GM23338 (cell line): ENCODE data around the gene OLFML1. TPM values are rescaled to one million over a fixed set of nuclear protein-coding genes. Genes with fewer than 3 reads are reported as not detected.
"Not testable (repeated sequence)": the region's sequence is repeated elsewhere in the genome, so short reads cannot be mapped to it uniquely, and the experiment has no call there.

Experiments
- ATAC-seq: fragments of 200-7000 bp; cut with Tn5 transposase; 3 replicates; pipeline ENCODE4 v1.9.1; 2020
- DNase-seq: peaks from one replicate; pipeline ENCODE4 v3.0.0-alpha.2; 2015; ENCODE audit warnings: low spot score
- H2AFZ ChIP-seq: fragments of 200-600 bp; sonication (generic); 2 replicates; pipeline ENCODE4 v1.8.0; 2016; ENCODE audit warnings: antibody characterized with exemption, mild to moderate bottlenecking, moderate library complexity
- H3F3A ChIP-seq: fragments of 200-600 bp; sonication (generic); replicated peaks from 2 replicates; pipeline ENCODE4 v1.8.0; 2017; ENCODE audit warnings: antibody characterized with exemption, mixed run types, low read depth
- H3K27ac ChIP-seq: fragments of 200-600 bp; sonication (generic); 2 replicates; pipeline ENCODE4 v1.6.1; 2016; ENCODE audit warnings: low read depth
- H3K27me3 ChIP-seq: fragments of 200-600 bp; sonication (generic); 2 replicates; pipeline ENCODE4 v1.8.0; 2016; ENCODE audit warnings: mild to moderate bottlenecking, mixed run types, moderate library complexity; ENCODE audit not compliant: insufficient read depth
- H3K36me3 ChIP-seq: fragments of 200-600 bp; sonication (generic); 2 replicates; pipeline ENCODE4 v1.8.0; 2016; ENCODE audit warnings: mild to moderate bottlenecking; ENCODE audit not compliant: insufficient read depth
- H3K4me1 ChIP-seq: fragments of 200-600 bp; sonication (generic); 2 replicates; pipeline ENCODE4 v1.8.0; 2016; ENCODE audit warnings: mild to moderate bottlenecking, moderate library complexity; ENCODE audit not compliant: insufficient read depth
- H3K4me2 ChIP-seq: fragments of 200-600 bp; sonication (generic); 2 replicates; pipeline ENCODE4 v1.7.1; 2017; ENCODE audit warnings: mixed run types
- H3K4me3 ChIP-seq: fragments of 200-600 bp; sonication (generic); 2 replicates; pipeline ENCODE4 v1.6.1; 2016; ENCODE audit warnings: mixed run types
- H3K79me2 ChIP-seq: fragments of 200-600 bp; sonication (generic); replicated peaks from 2 replicates; pipeline ENCODE4 v1.8.0; 2017; ENCODE audit warnings: mild to moderate bottlenecking; ENCODE audit not compliant: insufficient read depth
- H3K9me2 ChIP-seq: fragments of 200-600 bp; sonication (generic); 2 replicates; pipeline ENCODE4 v1.8.0; 2017; ENCODE audit not compliant: insufficient read depth
- H4K20me1 ChIP-seq: fragments of 200-600 bp; sonication (generic); replicated peaks from 2 replicates; pipeline ENCODE4 v1.8.0; 2017; ENCODE audit warnings: mild to moderate bottlenecking; ENCODE audit not compliant: insufficient read depth
- H3K27ac Mint-ChIP-seq: 2 replicates; pipeline ENCODE4 v1.8.0; 2020; ENCODE audit warnings: inconsistent platforms, mild to moderate bottlenecking, moderate library complexity, mixed read lengths
- H3K27me3 Mint-ChIP-seq: 3 replicates; pipeline ENCODE4 v1.8.0; 2022; ENCODE audit warnings: low read depth, mild to moderate bottlenecking, moderate library complexity, mixed read lengths, inconsistent platforms; ENCODE audit not compliant: insufficient read depth, poor library complexity
- H3K36me3 Mint-ChIP-seq: 3 replicates; pipeline ENCODE4 v1.8.0; 2021; ENCODE audit warnings: low read depth, mild to moderate bottlenecking, inconsistent platforms, moderate library complexity, mixed read lengths
- H3K4me1 Mint-ChIP-seq: 3 replicates; pipeline ENCODE4 v1.8.0; 2020; ENCODE audit warnings: mild to moderate bottlenecking, inconsistent platforms, mixed read lengths
- H3K4me3 Mint-ChIP-seq: 3 replicates; pipeline ENCODE4 v1.8.0; 2021; ENCODE audit warnings: moderate library complexity, mild to moderate bottlenecking, inconsistent platforms, mixed read lengths
- H3K9me3 Mint-ChIP-seq: 3 replicates; pipeline ENCODE4 v1.8.0; 2020; ENCODE audit warnings: moderate library complexity, mild to moderate bottlenecking, inconsistent platforms, mixed read lengths
- CTCF ChIP-seq, 2 experiments: fragments of 200-600 bp in 1 of 2; sonication (generic) in 1 of 2; conservative IDR thresholded peaks; 2 replicates each; pipeline versions ENCODE4 v1.5.1 to v1.6.1; 2016 to 2017; ENCODE audit warnings: antibody characterized with exemption in 2 of 2, low read depth in 2 of 2, mild to moderate bottlenecking in 2 of 2, moderate library complexity in 1 of 2
- ETS1 ChIP-seq: IDR thresholded peaks from 2 replicates; pipeline ENCODE4 v1.6.1; 2016; ENCODE audit warnings: antibody characterized with exemption
- EZH2phosphoT487 ChIP-seq: fragments of 200-600 bp; sonication (generic); IDR thresholded peaks from one replicate; pipeline ENCODE4 v1.8.1; 2018; ENCODE audit warnings: antibody characterized with exemption; ENCODE audit not compliant: unreplicated experiment
- JUNB ChIP-seq: IDR thresholded peaks from one replicate; pipeline ENCODE4 v1.6.1; 2016; ENCODE audit warnings: antibody characterized with exemption; ENCODE audit not compliant: unreplicated experiment
- NANOG ChIP-seq: IDR thresholded peaks from 2 replicates; pipeline ENCODE4 v1.6.1; 2016; ENCODE audit warnings: antibody characterized with exemption, borderline replicate concordance
- REST ChIP-seq: IDR thresholded peaks from one replicate; pipeline ENCODE4 v1.6.1; 2018; ENCODE audit warnings: antibody characterized with exemption; ENCODE audit not compliant: unreplicated experiment
- STAT1 ChIP-seq: IDR thresholded peaks from one replicate; pipeline ENCODE4 v1.6.1; 2016; ENCODE audit warnings: antibody characterized with exemption; ENCODE audit not compliant: unreplicated experiment
- ZNF114 ChIP-seq: fragments of 250-450 bp; sonication (Bioruptor Pico); IDR thresholded peaks from 2 replicates; pipeline ENCODE4 v1.5.0; 2020; ENCODE audit warnings: mild to moderate bottlenecking, moderate library complexity
- ZNF331 ChIP-seq: fragments of 250-450 bp; sonication (Bioruptor Pico); IDR thresholded peaks from 2 replicates; pipeline ENCODE4 v1.5.0; 2020; ENCODE audit warnings: low read depth, mild to moderate bottlenecking, moderate library complexity
- polyA plus RNA-seq: library from polyadenylated mRNA; unstranded; fragments of >200 nt; fragmentation: Nextera tagmentation; extraction: Ambion mirVana; gene quantifications from 2 replicates; pipeline ENCODE4 v1.2.1, GENCODE V29; 2016
- total RNA-seq: library from RNA; depleted of rRNA; stranded (reverse); fragments of >200 nt; shearing (Covaris generic); gene quantifications from 2 replicates; pipeline ENCODE4 v1.2.3, GENCODE V29; 2014

OLFML1 gene
- total and polyA plus RNA-seq, 2 experiments from 2014 or later: 0.21 TPM; not detected in 1

- TF ChIP-seq REST: no peak
- no peak for TF ChIP-seq NANOG
- TF ChIP-seq ZNF114 (CRISPR knock-in tag): no peak
- no peak for TF ChIP-seq CTCF (conservative IDR thresholded peaks at IDR 0.05; ENCODE audit: low read depth in 2 of 2)
- no peak for TF ChIP-seq ZNF331 (CRISPR knock-in tag)
- TF ChIP-seq JUNB: no peak
Observed at GRCh38 chr11:7516475-7516874, 31.2 kb downstream of the OLFML1 start (continued).

- not testable (repeated sequence) for H3K4me3 Mint-ChIP-seq, H3K9me2 ChIP-seq
- H3K4me1 Mint-ChIP-seq: peaks cover 19% of the 10 kb centered on the region
Observed at GRCh38 chr11:7517743-7518142, 32.4 kb downstream of the OLFML1 start.

GRCh38 chr11:7518811-7519562, 33.7 kb downstream of the OLFML1 start:
- Mint-ChIP-seq H3K9me3 (no peaks in the 10 kb centered on the region; the same call in 1 of the 3 replicates), H3K36me3 (no peaks in the 10 kb centered on the region), H3K4me3 (no peak overlapping the region), H3K27me3 (peaks cover 11% of the 10 kb centered on the region), H3K27ac (no peak overlapping the region), H3K4me1 (peaks cover 17% of the 10 kb centered on the region)
- Histone ChIP-seq H2AFZ (no peak overlapping the region), H3K79me2 (no peaks in the 10 kb centered on the region), H3K27me3 (peaks cover 23% of the 10 kb centered on the region), H3K9me2 (0 out of 2 replicates have a peak, but pooled peaks cover 8% of the 10 kb centered on the region), H3K4me2 (no peak overlapping the region), H3K4me1 (peaks cover 15% of the 10 kb centered on the region; the same call in 1 of the 2 replicates), H3K4me3 (no peak overlapping the region), H4K20me1 (no peaks in the 10 kb centered on the region; the same call in 1 of the 2 replicates), H3K36me3 (no peaks in the 10 kb centered on the region), H3K27ac (no peak overlapping the region), H3F3A (no peaks in the 10 kb centered on the region)
- TF ChIP-seq ETS1 (no peak), ZNF331 (CRISPR knock-in tag) (no peak), ZNF114 (CRISPR knock-in tag) (no peak), CTCF (conservative IDR thresholded peaks at IDR 0.05; ENCODE audit: low read depth in 2 of 2) (no peak), EZH2phosphoT487 (no peak), NANOG (no peak), STAT1 (no peak)
- DNase-seq (no peak), ATAC-seq (no peak)

More at GRCh38 chr11:7517743-7518142, 32.4 kb downstream of the OLFML1 start:
- peaks cover 20% of the 10 kb centered on the region; the same call in 1 of the 2 replicates for H3K4me1 ChIP-seq
- ATAC-seq, H3K27ac ChIP-seq, H2AFZ ChIP-seq, H3K4me3 ChIP-seq, H3K9me3 Mint-ChIP-seq, H3K4me2 ChIP-seq, H3K36me3 ChIP-seq, H4K20me1 ChIP-seq, H3K27ac Mint-ChIP-seq, H3K36me3 Mint-ChIP-seq, DNase-seq, H3F3A ChIP-seq, H3K79me2 ChIP-seq: not testable (repeated sequence)
- peaks cover 13% of the 10 kb centered on the region for H3K27me3 Mint-ChIP-seq
- peaks cover 23% of the 10 kb centered on the region for H3K27me3 ChIP-seq
